HL-60 (cell line): ENCODE data around the gene DNAJC10.

Experiments used
- DNase-seq, 2 experiments: peaks; one replicate each; pipeline ENCODE4 v3.0.0-alpha.2; 2010 to 2020; ENCODE audit warnings: low read depth in 1 of 2, low spot score in 1 of 2
- H3K27ac ChIP-seq: fragments of 250-450 bp; sonication (Bioruptor Pico); replicated peaks from 2 replicates; pipeline ENCODE4 v1.5.1; 2020; ENCODE audit warnings: mild to moderate bottlenecking, moderate library complexity
- H3K27me3 ChIP-seq: fragments of 250-450 bp; sonication (Bioruptor Pico); 2 replicates; pipeline ENCODE4 v1.5.1; 2021; ENCODE audit warnings: mild to moderate bottlenecking, moderate library complexity; ENCODE audit not compliant: insufficient read depth, poor library complexity, severe bottlenecking
- H3K4me3 ChIP-seq: replicated peaks from 2 replicates; pipeline ENCODE4 v1.5.1; 2011; ENCODE audit warnings: mild to moderate bottlenecking, control low read depth, low read length; ENCODE audit not compliant: insufficient read depth
- CTCF ChIP-seq: IDR thresholded peaks from one replicate; pipeline ENCODE4 v1.5.1; 2011; ENCODE audit warnings: low read length, control low read depth, inconsistent platforms; ENCODE audit not compliant: insufficient read depth
- GABPA ChIP-seq: IDR thresholded peaks from 2 replicates; pipeline ENCODE4 v1.6.1; 2012; ENCODE audit warnings: low read depth
- POLR2AphosphoS5 ChIP-seq: IDR thresholded peaks from 2 replicates; pipeline ENCODE4 v1.6.1; 2012; ENCODE audit warnings: low read depth
- REST ChIP-seq: IDR thresholded peaks from 2 replicates; pipeline ENCODE4 v1.6.1; 2012; ENCODE audit warnings: low read depth; ENCODE audit not compliant: insufficient replicate concordance
- SPI1 ChIP-seq: IDR thresholded peaks from 2 replicates; pipeline ENCODE4 v1.6.1; 2012; ENCODE audit warnings: low read depth, mild to moderate bottlenecking, borderline replicate concordance

DNAJC10 gene

GRCh38 chr2:182836451-182836850 is 120.4 kb downstream of the DNAJC10 start:
- Histone ChIP-seq H3K27ac (no peak overlapping the region), H3K27me3 (peaks cover 3% of the 10 kb centered on the region), H3K4me3 (no peak overlapping the region)
- DNase-seq, result no peak
- TF ChIP-seq GABPA (no peak), SPI1 (no peak), POLR2AphosphoS5 (no peak), REST (no peak), CTCF (no peak)
